ENCODE results near the gene TRAT1. TPM values are rescaled to one million over a fixed set of nuclear protein-coding genes. Genes with fewer than 3 reads are reported as not detected.

The TRAT1 gene
- polyA plus RNA-seq, 2 of the 4 experiments (the other 2 are of a cell fraction): not detected

GRCh38 chr3:108877901-108878300 is 55.3 kb downstream of the TRAT1 start:
- ATAC-seq (no peak), FAIRE-seq (no peak), DNase-seq (ENCODE audit: low read depth in 1 of 2, low spot score in 1 of 2) (no peak)
- Histone ChIP-seq H3K4me2 (no peak overlapping the region), H3K4me3 (no peak overlapping the region), H3K4me1 (no peaks in the 10 kb centered on the region), H3K9me3 (no peaks in the 10 kb centered on the region), H3K27ac (no peak overlapping the region)
- WGBS (ENCODE audit: missing lambda C conversion rate): 5% methylated on average over 1 of the region's 1 CpG
- ChIA-PET POLR2A (no interaction called here), CTCF (no interaction called here)
- TF ChIP-seq ATOH8 (CRISPR knock-in tag; IDR thresholded peaks at IDR 0.05; ENCODE audit: low read depth): no peak
- TF ChIP-seq GATA3 (IDR thresholded peaks at IDR 0.05; ENCODE audit: borderline replicate concordance): no peak
- TF ChIP-seq RAD21 (conservative IDR thresholded peaks at IDR 0.05 in 1 of 2, IDR thresholded peaks at IDR 0.05 in 1 of 2): no peak
- no peak for TF ChIP-seq MAFK (IDR thresholded peaks at IDR 0.05; ENCODE audit: partially characterized antibody)
- TF ChIP-seq ZC3H11A (IDR thresholded peaks at IDR 0.05): no peak
- TF ChIP-seq CEBPB (IDR thresholded peaks at IDR 0.05): no peak

- Histone ChIP-seq H3K4me2 (no peak overlapping the region), H3K4me3 (no peak overlapping the region), H3K27ac (no peak overlapping the region), H3K4me1 (no peaks in the 10 kb centered on the region), H3K9me3 (no peaks in the 10 kb centered on the region)
- 49% methylated on average over 8 of the region's 8 CpGs for WGBS (ENCODE audit: missing lambda C conversion rate)
- DNase-seq (ENCODE audit: low read depth in 1 of 2, low spot score in 1 of 2) (peak in 1 of 2 experiments; percentile 25), FAIRE-seq (no peak), ATAC-seq (peak; percentile 59 to 80; a peak in 3 of 6 replicates)
- CTCF ChIA-PET: interaction anchor here (0.8 kb wide), 1 partner anchor 16 kb away, joined by 3 read pairs; no protein-coding TSS in a partner anchor
- no peak for TF ChIP-seq RFX5 (IDR thresholded peaks at IDR 0.05)
- no peak for TF ChIP-seq RCOR1 (IDR thresholded peaks at IDR 0.05; ENCODE audit: low read depth, low read length)
- peak; percentile 27; the same call in 1 of the 3 replicates for TF ChIP-seq SMC3 (IDR thresholded peaks at IDR 0.05)
- TF ChIP-seq GATA3 (IDR thresholded peaks at IDR 0.05; ENCODE audit: borderline replicate concordance): no peak
- peak; percentile 23; the same call in 1 of the 3 replicates for TF ChIP-seq CTCF (IDR thresholded peaks at IDR 0.05)
- TF ChIP-seq ZFP36 (IDR thresholded peaks at IDR 0.05; ENCODE audit: borderline replicate concordance, partially characterized antibody): no peak
- TF ChIP-seq HOXB13 (CRISPR knock-in tag; IDR thresholded peaks at IDR 0.05; ENCODE audit: low read depth): no peak
- no peak for TF ChIP-seq FOXS1 (CRISPR knock-in tag; IDR thresholded peaks at IDR 0.05)
- TF ChIP-seq RNF2 (IDR thresholded peaks at IDR 0.05; ENCODE audit: borderline replicate concordance, low read depth): no peak
- no peak for TF ChIP-seq BHLHE40 (IDR thresholded peaks at IDR 0.05; ENCODE audit: low read depth, low read length)
- no peak for TF ChIP-seq POLR2AphosphoS2 (conservative IDR thresholded peaks at IDR 0.05; ENCODE audit: low read length)
- peak; percentile 34 to 50; a peak in 4 of 5 replicates for TF ChIP-seq RAD21 (conservative IDR thresholded peaks at IDR 0.05 in 1 of 2, IDR thresholded peaks at IDR 0.05 in 1 of 2)
- TF ChIP-seq HOXB5 (CRISPR knock-in tag; IDR thresholded peaks at IDR 0.05): no peak
- TF ChIP-seq KDM5A (IDR thresholded peaks at IDR 0.05): no peak
- POLR2A ChIA-PET: no interaction called here
Measured at GRCh38 chr3:108879915-108880314, 57.3 kb downstream of the TRAT1 start.

GRCh38 chr3:108882762-108883161 is 60.2 kb downstream of the TRAT1 start:
- FAIRE-seq: no peak
- no peaks in the 10 kb centered on the region for H3K9me3 ChIP-seq
- TF ChIP-seq REST (IDR thresholded peaks at IDR 0.05) (no peak), ESRRA (IDR thresholded peaks at IDR 0.05; ENCODE audit: borderline replicate concordance, low read length) (no peak), SMC3 (IDR thresholded peaks at IDR 0.05) (no peak), CBX8 (IDR thresholded peaks at IDR 0.05) (no peak), CTCF (IDR thresholded peaks at IDR 0.05) (no peak), EHMT2 (IDR thresholded peaks at IDR 0.05; ENCODE audit: low read depth) (no peak), PBX3 (IDR thresholded peaks at IDR 0.05) (no peak), USF2 (IDR thresholded peaks at IDR 0.05) (no peak)

More at GRCh38 chr3:108882762-108883161, 60.2 kb downstream of the TRAT1 start:
- DNase-seq (ENCODE audit: low read depth in 1 of 2, low spot score in 1 of 2): no peak
- H3K4me2 ChIP-seq: no peak overlapping the region
- ChIA-PET POLR2A (no interaction called here), CTCF (interaction anchor here (0.6 kb wide), 1 partner anchor 64 kb away, joined by 3 read pairs; no protein-coding TSS in a partner anchor)
- no peak overlapping the region for H3K4me3 ChIP-seq
- H3K4me1 ChIP-seq: no peaks in the 10 kb centered on the region
- no peak for ATAC-seq
- H3K27ac ChIP-seq: no peak overlapping the region
